Pons (tissue), 1 donor: ENCODE data around the gene SPATA17.

ENCODE experiments used
- DNase-seq: peaks from one replicate; pipeline ENCODE4 v3.0.0-alpha.2; 2016; ENCODE audit warnings: low spot score

The SPATA17 gene

GRCh38 chr1:217917281-217917887 lies 286.2 kb downstream of the SPATA17 start:
- no peak for DNase-seq

GRCh38 chr1:217919683-217920388 lies 288.7 kb downstream of the SPATA17 start:
- DNase-seq: no peak
